ENCODE results near the gene CYTH2. TPM values are rescaled to one million over a fixed set of nuclear protein-coding genes. Genes with fewer than 3 reads are reported as not detected.

The CYTH2 gene
- polyA plus RNA-seq, 2 of the 4 experiments (the other 2 are of a cell fraction), result 33.4 to 50.5 TPM

GRCh38 chr19:48477067-48477685 lies 8.0 kb downstream of the CYTH2 start:
- Histone ChIP-seq H3K9me3 (no peaks in the 10 kb centered on the region), H3K27ac (peak overlapping the region in 1 of 2 experiments; percentile 6; a peak in 1 of 6 replicates), H3K4me3 (no peak overlapping the region), H3K4me1 (peaks cover 6% of the 10 kb centered on the region), H3K4me2 (no peak overlapping the region)
- no peak for FAIRE-seq
- CTCF ChIA-PET, result interaction anchor here (6.5 kb wide), 1 partner anchor 11 kb away, joined by 58 read pairs; no protein-coding TSS in a partner anchor
- no peak for DNase-seq (ENCODE audit: low read depth in 1 of 2, low spot score in 1 of 2)
- 87% methylated on average over 10 of the region's 10 CpGs for WGBS (ENCODE audit: missing lambda C conversion rate)
- POLR2A ChIA-PET, result no interaction called here
- 0 out of 2 replicates have a peak, but pooled peaks have one; percentile 54 for TF ChIP-seq POLR2AphosphoS2 (conservative IDR thresholded peaks at IDR 0.05; ENCODE audit: low read length)
- TF ChIP-seq PBX3 (IDR thresholded peaks at IDR 0.05), result no peak
- no peak for TF ChIP-seq MYC (IDR thresholded peaks at IDR 0.05; ENCODE audit: borderline replicate concordance, low read length)
- no peak for TF ChIP-seq KDM5A (IDR thresholded peaks at IDR 0.05)
- TF ChIP-seq HOXA7 (CRISPR knock-in tag; IDR thresholded peaks at IDR 0.05), result no peak
- TF ChIP-seq NFE2L2 (conservative IDR thresholded peaks at IDR 0.05; ENCODE audit: low read length), result no peak
- TF ChIP-seq MAFK (IDR thresholded peaks at IDR 0.05; ENCODE audit: partially characterized antibody), result no peak
- peak in 1 of 2 experiments; percentile 4; a peak in 3 of 6 replicates for ATAC-seq

- H3K4me2 ChIP-seq, result no peak overlapping the region
- 0 out of 6 replicates have a peak overlapping the region, but pooled peaks of 1 of the 2 experiments have one; percentile 6 for H3K27ac ChIP-seq
- DNase-seq (ENCODE audit: low read depth in 1 of 2, low spot score in 1 of 2), result no peak
- H3K4me1 ChIP-seq, result peaks cover 12% of the 10 kb centered on the region
- ChIA-PET CTCF (interaction anchor here (6.5 kb wide), 1 partner anchor 11 kb away, joined by 58 read pairs; no protein-coding TSS in a partner anchor), POLR2A (no interaction called here)
- 87% methylated on average over 22 of the region's 22 CpGs for WGBS (ENCODE audit: missing lambda C conversion rate)
- TF ChIP-seq JUNB (IDR thresholded peaks at IDR 0.05) (no peak), MAX (IDR thresholded peaks at IDR 0.05) (no peak), CBX8 (IDR thresholded peaks at IDR 0.05) (no peak), SMC3 (IDR thresholded peaks at IDR 0.05) (no peak), PBX3 (IDR thresholded peaks at IDR 0.05) (no peak), ELK1 (IDR thresholded peaks at IDR 0.05; ENCODE audit: low read depth, low read length) (no peak), HOXA7 (CRISPR knock-in tag; IDR thresholded peaks at IDR 0.05) (no peak)
- H3K4me3 ChIP-seq, result no peak overlapping the region
- no peak for ATAC-seq
- H3K9me3 ChIP-seq, result no peaks in the 10 kb centered on the region
- FAIRE-seq, result no peak
Measured at GRCh38 chr19:48477698-48478338, 8.6 kb downstream of the CYTH2 start.

- no peaks in the 10 kb centered on the region for H3K9me3 ChIP-seq
- H3K4me1 ChIP-seq, result peaks cover 14% of the 10 kb centered on the region
- DNase-seq (ENCODE audit: low read depth in 1 of 2, low spot score in 1 of 2), result no peak
- H3K27ac ChIP-seq, result no peak overlapping the region
- WGBS (ENCODE audit: missing lambda C conversion rate), result 93% methylated on average over 16 of the region's 29 CpGs
- no peak for ATAC-seq
- CTCF ChIA-PET, result interaction anchor here (1.1 to 6.5 kb wide), 5 partner anchors 10 to 110 kb away, joined by 4 to 58 read pairs (median 7); partner anchors contain the start of gene KDELR1
- no peak overlapping the region for H3K4me3 ChIP-seq
- no peak for FAIRE-seq
- no peak overlapping the region for H3K4me2 ChIP-seq
- POLR2A ChIA-PET, result interaction anchor here (1.4 kb wide), 1 partner anchor 9 kb away, joined by 3 read pairs; no protein-coding TSS in a partner anchor
- no peak for TF ChIP-seq TFCP2L1 (CRISPR knock-in tag; IDR thresholded peaks at IDR 0.05)
- TF ChIP-seq ELK1 (IDR thresholded peaks at IDR 0.05; ENCODE audit: low read depth, low read length), result no peak
- TF ChIP-seq USF2 (IDR thresholded peaks at IDR 0.05), result no peak
- TF ChIP-seq ZC3H11A (IDR thresholded peaks at IDR 0.05), result no peak
- no peak for TF ChIP-seq REST (IDR thresholded peaks at IDR 0.05)
- no peak for TF ChIP-seq HDAC2 (IDR thresholded peaks at IDR 0.05)
- no peak for TF ChIP-seq NPAS2 (CRISPR knock-in tag; IDR thresholded peaks at IDR 0.05; ENCODE audit: borderline replicate concordance)
- TF ChIP-seq MAX (IDR thresholded peaks at IDR 0.05), result no peak
- no peak for TF ChIP-seq RCOR1 (IDR thresholded peaks at IDR 0.05; ENCODE audit: low read depth, low read length)
Measured at GRCh38 chr19:48478339-48479256, 9.4 kb downstream of the CYTH2 start.

Data from A549 (cell line).